GOT3 (cell line): ENCODE data around the gene ZSCAN12.
"Not testable (repeated sequence)": the region's sequence is repeated elsewhere in the genome, so short reads cannot be mapped to it uniquely, and the experiment has no call there.

Experiments
- DNase-seq: peaks from one replicate; lab custom pipeline; 2025; ENCODE audit warnings: mixed read lengths; lab: John Stamatoyannopoulos, UW

ZSCAN12 gene

GRCh38 chr6:28399350-28400121 is at the start of gene ZSCAN12:
Gene ZSCAN12 (minus strand): TSS chr6:28399747. CDS start chr6:28398405, 1,342 bp downstream.
- peak; percentile 36 for DNase-seq

- no peak for DNase-seq
Observed at GRCh38 chr6:28449056-28449455, 49.5 kb upstream of the ZSCAN12 start.

- not testable (repeated sequence) for DNase-seq
Observed at GRCh38 chr6:28447512-28447906, 48.0 kb upstream of the ZSCAN12 start.

- DNase-seq, result no peak
Observed at GRCh38 chr6:28446818-28447511, 47.4 kb upstream of the ZSCAN12 start.

- DNase-seq, result not testable (repeated sequence)
Observed at GRCh38 chr6:28444759-28445158, 45.2 kb upstream of the ZSCAN12 start.

- peak; percentile 34 for DNase-seq
Observed at GRCh38 chr6:28443112-28443773, 43.7 kb upstream of the ZSCAN12 start, which contains the start of gene ZSCAN23. Gene ZSCAN23 (minus strand): TSS chr6:28443491. CDS start chr6:28436266, 7,225 bp downstream.

GRCh38 chr6:28442586-28442985 is 43.0 kb upstream of the ZSCAN12 start:
- DNase-seq, result no peak

DNA sequence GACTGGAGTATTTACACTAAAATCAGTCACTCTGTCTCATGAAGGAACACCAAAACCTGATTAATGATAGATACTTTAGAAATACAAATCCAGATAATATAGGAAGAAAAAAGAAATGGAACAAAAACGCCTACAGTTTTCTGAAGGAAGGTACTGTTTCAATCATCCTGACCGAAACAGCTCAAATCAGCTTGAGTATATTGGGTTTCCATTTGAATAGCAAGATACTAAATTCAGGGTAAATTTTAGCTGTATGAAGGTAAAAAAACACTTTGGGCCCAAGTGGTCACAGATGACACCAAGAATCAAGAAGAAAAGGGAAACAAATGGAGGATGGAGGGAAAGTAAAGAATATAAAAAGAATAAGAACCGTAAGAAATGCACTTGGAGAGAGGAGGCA is 36.9 kb upstream of the ZSCAN12 start:
- no peak for DNase-seq

- DNase-seq, result no peak
Observed at GRCh38 chr6:28433119-28433518, 33.6 kb upstream of the ZSCAN12 start.

DNA sequence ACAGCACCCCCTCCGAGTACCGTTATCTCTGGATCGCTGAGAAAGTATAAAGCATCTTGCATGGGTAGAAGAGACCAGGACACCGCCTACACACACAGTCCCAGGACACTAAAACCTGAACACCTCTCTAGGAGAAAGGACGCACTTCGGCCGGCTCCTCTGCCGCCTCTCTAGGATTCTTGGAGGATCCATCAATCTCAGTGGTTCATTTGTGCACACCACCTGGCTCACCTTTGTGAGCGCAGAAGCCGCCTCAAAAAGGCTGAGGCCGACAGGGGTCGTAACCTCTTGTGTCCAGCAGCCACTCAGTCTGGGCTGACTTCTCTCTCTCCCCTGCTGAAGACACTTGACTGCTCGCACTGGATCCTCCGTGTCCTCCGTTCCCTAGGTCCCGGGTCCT is 30.2 kb upstream of the ZSCAN12 start:
- no peak for DNase-seq

DNA sequence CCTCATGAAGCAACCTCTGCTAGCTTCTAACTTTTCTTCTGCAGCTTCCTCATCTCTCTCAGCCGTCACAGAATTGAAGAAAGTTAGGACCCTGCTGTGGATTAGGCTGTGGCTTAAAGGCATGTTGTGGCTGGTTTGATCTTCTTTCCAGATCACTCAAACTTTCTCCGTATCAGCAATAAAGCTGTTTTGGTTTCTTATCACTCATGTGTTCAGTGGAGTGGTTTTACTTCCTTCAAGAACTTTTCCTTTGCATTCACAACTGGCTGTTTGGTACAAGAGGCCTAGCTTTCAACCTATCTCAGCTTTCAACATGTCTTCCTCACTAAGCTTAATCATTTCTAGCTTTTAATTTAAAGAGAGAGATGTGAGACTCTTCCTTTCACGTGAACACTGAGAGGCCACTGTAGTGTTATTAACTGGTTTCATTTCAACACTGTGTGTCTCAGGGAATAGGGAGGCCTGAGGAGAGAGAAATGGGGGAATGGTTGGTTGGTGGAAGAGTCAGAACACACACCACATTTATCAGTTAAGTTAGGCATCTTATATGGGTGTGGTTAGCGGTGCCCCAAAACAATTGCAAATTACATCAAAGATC is 26.5 kb upstream of the ZSCAN12 start:
- DNase-seq, result no peak

DNA sequence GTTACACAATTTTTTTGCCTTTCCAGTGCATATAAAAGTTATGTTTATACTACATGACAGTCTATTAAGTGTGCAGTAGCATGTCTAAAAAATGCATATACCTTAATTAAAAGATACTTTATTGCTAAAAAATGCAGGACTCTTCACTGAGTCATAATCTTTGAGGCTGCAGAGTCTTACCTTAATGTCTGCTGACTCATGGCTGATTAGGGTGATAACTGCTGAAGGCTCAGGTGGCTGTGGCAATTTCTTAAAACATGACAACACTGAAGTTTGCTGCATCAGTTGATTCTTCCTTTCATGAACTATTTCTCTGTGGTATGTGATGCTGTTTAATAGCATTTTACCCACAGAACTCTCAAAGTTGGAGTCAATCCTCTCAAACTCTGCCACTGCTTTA is 24.6 kb upstream of the ZSCAN12 start:
- no peak for DNase-seq

DNA sequence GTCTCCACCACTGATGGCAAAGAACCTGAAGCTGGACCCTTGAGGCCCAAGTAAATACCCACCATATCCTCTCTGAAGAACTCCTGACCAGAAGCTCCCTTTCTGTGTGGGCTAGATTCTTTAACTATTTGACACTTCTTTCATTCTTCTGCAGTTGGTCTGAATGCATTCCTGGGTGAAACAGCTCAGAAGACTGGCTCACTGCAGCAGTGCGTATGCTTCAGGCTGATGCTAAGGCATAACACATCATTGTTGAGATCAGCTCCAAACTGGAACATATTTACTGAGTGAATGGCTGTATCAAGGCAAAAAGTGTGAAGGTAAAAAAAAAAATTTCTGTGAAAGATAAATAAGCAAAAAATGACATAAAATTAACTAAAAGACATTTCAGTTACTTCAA is 24.0 kb upstream of the ZSCAN12 start:
- no peak for DNase-seq

DNA sequence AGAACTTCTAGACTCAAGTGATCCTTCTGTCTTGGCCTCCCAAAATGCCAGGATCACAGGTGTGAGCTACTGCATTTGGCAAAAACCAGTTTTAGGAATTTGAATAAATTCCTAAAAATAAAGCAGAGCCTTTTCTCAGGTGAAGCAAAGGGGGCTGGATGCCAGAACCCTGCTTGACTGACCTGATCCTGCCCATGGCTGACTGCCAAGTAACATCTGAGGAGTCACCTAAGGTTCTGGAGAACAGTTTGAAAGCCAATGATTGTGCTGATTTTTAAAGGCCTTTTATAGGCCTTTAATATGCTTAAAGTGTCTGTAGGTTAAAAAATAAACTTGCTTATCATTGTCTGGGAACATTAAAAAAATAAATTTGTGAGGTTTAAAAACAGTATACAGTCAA is 14.1 kb upstream of the ZSCAN12 start:
- DNase-seq, result no peak

DNA sequence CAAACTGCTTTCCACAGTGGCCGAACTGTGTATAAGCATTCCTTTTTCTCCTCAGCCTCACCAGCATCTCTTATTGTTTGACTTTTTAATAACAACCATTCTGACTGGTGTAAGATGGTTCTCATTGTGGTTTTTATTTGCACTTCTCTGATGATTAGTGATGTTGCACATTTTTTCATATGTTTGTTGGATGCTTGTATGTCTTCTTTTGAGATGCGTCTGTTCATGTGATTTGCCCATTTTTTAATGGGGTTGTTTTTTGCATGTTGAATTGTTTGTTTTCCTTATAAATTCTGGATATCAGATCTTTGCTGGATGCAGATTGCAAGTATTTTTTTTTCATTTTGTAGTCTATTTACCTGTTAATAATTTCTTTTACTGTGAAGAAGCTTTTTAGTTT is 11.2 kb upstream of the ZSCAN12 start:
- no peak for DNase-seq

DNA sequence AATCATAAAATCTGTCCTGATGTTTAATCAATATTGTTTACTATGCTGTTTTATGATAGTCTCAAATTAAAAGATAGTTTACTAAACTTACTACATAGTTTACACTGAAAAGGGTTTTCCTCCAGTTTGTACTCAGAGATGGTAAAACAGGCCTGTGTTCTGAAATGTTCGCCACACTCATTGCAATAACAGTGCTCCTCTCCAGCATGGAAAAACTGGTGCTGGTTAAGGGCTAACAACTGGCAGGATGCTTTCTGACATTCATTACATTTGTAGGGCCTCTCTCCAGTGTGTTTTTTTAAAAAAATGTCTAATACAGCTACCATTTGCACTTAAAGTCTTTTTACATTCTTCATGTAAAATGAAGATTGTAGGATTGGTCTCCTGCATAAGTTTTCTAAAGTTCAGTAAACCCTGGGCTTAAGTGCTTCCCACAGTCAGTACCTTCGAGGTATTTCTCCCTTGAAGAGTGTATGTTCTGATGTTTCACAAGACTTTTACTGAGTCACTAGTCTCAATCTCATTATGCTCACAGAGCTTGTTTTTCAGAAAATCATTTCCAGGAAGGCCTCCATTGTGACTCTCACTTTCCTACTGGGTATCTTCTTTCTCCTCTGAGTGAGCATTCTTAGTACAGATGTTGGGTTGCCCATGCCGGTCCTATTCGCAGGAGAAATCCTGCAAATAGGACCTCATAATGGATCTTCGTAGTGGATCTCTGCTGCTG is 8.7 kb upstream of the ZSCAN12 start:
- no peak for DNase-seq

DNA sequence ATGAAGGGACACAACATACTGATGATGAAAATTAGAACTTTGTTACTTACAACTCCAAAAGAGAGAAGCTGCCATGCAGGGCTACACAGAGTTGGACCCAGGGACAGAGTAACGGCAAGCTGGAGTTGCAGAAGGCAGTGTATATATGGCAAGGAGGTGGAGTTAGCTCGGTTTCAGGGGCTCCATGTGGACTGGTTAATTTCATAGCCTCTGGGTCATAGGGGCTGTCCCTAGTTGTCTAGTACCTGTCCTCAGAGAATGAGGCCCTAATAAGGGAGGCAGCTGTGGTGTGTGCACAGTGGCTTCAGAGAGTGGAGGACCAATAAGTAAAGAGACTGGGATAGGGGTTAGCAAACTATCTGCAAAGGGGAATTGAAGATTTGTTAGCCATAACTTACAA is 7.9 kb upstream of the ZSCAN12 start:
- no peak for DNase-seq

DNA sequence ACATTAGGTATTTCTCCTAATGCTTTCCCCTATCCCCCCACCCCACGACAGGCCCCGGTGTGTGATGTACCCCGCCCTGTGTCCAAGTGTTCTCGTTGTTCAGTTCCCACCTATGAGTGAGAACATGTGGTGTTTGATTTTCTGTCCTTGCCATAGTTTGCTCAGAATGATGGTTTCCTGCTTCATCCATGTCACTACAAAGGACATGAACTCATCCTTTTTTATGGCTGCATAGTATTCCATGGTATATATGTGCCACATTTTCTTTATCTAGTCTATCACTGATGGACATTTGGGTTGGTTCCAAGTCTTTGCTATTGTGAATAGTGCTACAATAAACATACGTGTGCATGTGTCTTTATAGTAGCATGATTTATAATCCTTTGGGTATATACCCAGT is 4.4 kb upstream of the ZSCAN12 start:
- not testable (repeated sequence) for DNase-seq

DNA sequence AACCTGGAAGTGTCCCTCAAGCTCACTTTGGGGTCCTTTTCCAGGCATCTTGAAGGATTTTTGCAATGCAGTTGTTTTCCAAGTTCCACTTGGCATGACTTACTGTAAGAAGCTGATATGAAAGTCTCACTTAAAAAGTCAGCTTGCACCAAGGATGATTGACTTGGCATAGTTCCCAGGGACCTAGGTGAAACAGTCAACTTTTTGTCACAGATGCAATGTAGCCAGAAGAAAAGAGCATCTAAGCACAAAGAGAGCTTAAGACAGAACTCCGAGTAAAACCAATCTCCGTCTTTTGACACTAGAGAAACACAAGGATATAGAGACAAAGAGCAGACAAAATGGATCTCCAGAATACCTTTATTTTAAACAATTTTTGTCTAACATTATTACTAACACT is 2.6 kb upstream of the ZSCAN12 start:
- DNase-seq, result no peak

DNA sequence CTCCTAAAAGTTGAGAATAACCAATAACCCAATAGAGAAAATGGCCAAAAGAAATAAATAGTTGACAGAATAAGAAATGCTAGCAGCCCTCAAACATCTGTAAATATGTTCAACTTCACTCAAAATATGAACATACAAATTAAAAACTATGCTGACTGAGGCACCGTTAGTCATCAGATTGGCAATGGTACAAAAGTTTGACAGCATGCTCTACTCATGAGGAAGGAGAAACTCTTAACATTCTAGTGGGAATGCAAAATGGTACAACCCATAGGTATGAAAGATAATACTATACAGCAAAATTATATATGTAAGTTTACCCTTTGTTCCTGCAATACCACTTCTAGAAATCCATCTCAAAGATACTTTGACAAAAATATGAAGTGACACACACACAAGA is 1.6 kb upstream of the ZSCAN12 start:
- DNase-seq, result no peak

GRCh38 chr6:28400122-28400451 is 540 bp upstream of the ZSCAN12 start:
- DNase-seq, result no peak

DNA sequence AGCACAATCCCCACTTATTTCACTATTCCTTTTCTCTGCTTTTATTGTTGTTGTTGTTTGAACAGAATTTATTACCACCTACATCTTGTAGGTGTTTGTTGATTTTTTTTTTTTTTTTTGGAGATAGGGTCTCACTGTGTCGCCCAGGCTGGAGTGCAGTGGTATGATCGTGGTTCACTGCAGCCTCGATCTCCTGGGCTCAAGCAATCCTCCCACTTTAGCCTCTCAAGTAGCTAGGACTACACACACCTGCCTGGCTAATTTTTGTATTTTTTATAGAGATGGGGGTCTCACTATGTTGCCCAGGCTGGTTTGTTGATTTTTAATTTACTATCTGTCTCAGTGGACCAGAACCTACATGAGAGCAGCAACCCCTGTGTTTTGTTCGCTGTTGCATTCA is 3.6 kb downstream of the ZSCAN12 start:
- no peak for DNase-seq
